Mesenchymal stem cell (in vitro differentiated cells and primary cell): ENCODE results near the gene IFNAR1.

ENCODE experiments used
- DNase-seq: peaks from one replicate; pipeline ENCODE4 v3.0.0-alpha.2; 2013
- H2AFZ ChIP-seq: one replicate; pipeline ENCODE4 v1.6.1; 2013; ENCODE audit warnings: low read depth, mild to moderate bottlenecking, control low read depth, inconsistent platforms, low read length, moderate library complexity
- H2AK5ac ChIP-seq: 2 replicates; pipeline ENCODE4 v1.6.1; 2013; ENCODE audit warnings: low read length, moderate library complexity, mild to moderate bottlenecking, inconsistent platforms; ENCODE audit not compliant: severe bottlenecking
- H2BK120ac ChIP-seq: one replicate; pipeline ENCODE4 v1.6.1; 2013; ENCODE audit warnings: low read depth, mild to moderate bottlenecking, inconsistent platforms, low read length, moderate library complexity
- H2BK12ac ChIP-seq, 2 experiments: one replicate each; pipeline ENCODE4 v1.6.1; 2013; ENCODE audit warnings: inconsistent platforms in 2 of 2, low read length in 2 of 2, mild to moderate bottlenecking in 2 of 2, moderate library complexity in 2 of 2, control low read depth in 1 of 2
- H2BK15ac ChIP-seq: one replicate; pipeline ENCODE4 v1.6.1; 2013; ENCODE audit warnings: mild to moderate bottlenecking, low read depth, inconsistent platforms; ENCODE audit not compliant: poor library complexity, severe bottlenecking
- H2BK5ac ChIP-seq: 2 replicates; pipeline ENCODE4 v1.6.1; 2013; ENCODE audit warnings: low read depth, mild to moderate bottlenecking, low read length, control low read depth, inconsistent platforms; ENCODE audit not compliant: poor library complexity, severe bottlenecking
- H3K14ac ChIP-seq, 2 experiments: one replicate each; pipeline ENCODE4 v1.6.1; 2013; ENCODE audit warnings: inconsistent platforms in 2 of 2, low read length in 2 of 2, control low read depth in 1 of 2, mild to moderate bottlenecking in 1 of 2, moderate library complexity in 1 of 2
- H3K18ac ChIP-seq, 2 experiments: one replicate each; pipeline ENCODE4 v1.6.1; 2013; ENCODE audit warnings: inconsistent platforms in 2 of 2, low read length in 2 of 2, control low read depth in 1 of 2, low read depth in 1 of 2, mild to moderate bottlenecking in 1 of 2
- H3K23ac ChIP-seq, 2 experiments: one replicate each; pipeline ENCODE4 v1.6.1; 2013; ENCODE audit warnings: inconsistent platforms in 2 of 2, low read length in 2 of 2, mild to moderate bottlenecking in 2 of 2, moderate library complexity in 2 of 2, control low read depth in 1 of 2
- H3K27ac ChIP-seq: 2 replicates; pipeline ENCODE4 v1.5.1; 2013; ENCODE audit warnings: mild to moderate bottlenecking, moderate library complexity, low read length, control low read depth, inconsistent platforms; ENCODE audit not compliant: poor library complexity, severe bottlenecking
- H3K27me3 ChIP-seq, 2 experiments: 2 replicates each; pipeline versions ENCODE4 v1.6.1 to v1.7.0; 2013; ENCODE audit warnings: low read length in 2 of 2, mild to moderate bottlenecking in 2 of 2, moderate library complexity in 2 of 2, control low read depth in 1 of 2, inconsistent platforms in 1 of 2; ENCODE audit not compliant: control insufficient read depth in 1 of 2, insufficient read depth in 1 of 2
- H3K36me3 ChIP-seq, 2 experiments: 2 replicates each; pipeline versions ENCODE4 v1.6.1 to v1.7.0; 2013; ENCODE audit warnings: low read length in 2 of 2, control low read depth in 1 of 2, inconsistent platforms in 1 of 2, low read depth in 1 of 2, mild to moderate bottlenecking in 1 of 2; ENCODE audit not compliant: insufficient read depth in 2 of 2, control insufficient read depth in 1 of 2
- H3K4ac ChIP-seq, 2 experiments: one replicate each; pipeline ENCODE4 v1.6.1; 2013; ENCODE audit warnings: inconsistent platforms in 2 of 2, low read length in 2 of 2, mild to moderate bottlenecking in 2 of 2, moderate library complexity in 2 of 2, control low read depth in 1 of 2, low read depth in 1 of 2
- H3K4me1 ChIP-seq: 2 replicates; pipeline ENCODE4 v1.6.1; 2013; ENCODE audit warnings: low read depth, low read length, control low read depth; ENCODE audit not compliant: control insufficient read depth, insufficient read depth
- H3K4me2 ChIP-seq: 2 replicates; pipeline ENCODE4 v1.6.1; 2013; ENCODE audit warnings: low read length, mild to moderate bottlenecking, inconsistent platforms; ENCODE audit not compliant: poor library complexity, severe bottlenecking
- H3K4me3 ChIP-seq, 2 experiments: 2 replicates each; pipeline versions ENCODE4 v1.5.1 to v1.7.0; 2013; ENCODE audit warnings: low read length in 2 of 2, mild to moderate bottlenecking in 2 of 2, control low read depth in 1 of 2, low read depth in 1 of 2; ENCODE audit not compliant: insufficient read depth in 1 of 2
- H3K79me1 ChIP-seq: replicated peaks from 2 replicates; pipeline ENCODE4 v1.6.1; 2013; ENCODE audit warnings: mild to moderate bottlenecking, control low read depth, low read length, inconsistent platforms; ENCODE audit not compliant: poor library complexity, severe bottlenecking
- H3K9ac ChIP-seq: 2 replicates; pipeline ENCODE4 v1.7.0; 2013; ENCODE audit warnings: mild to moderate bottlenecking, low read length, moderate library complexity
- H3K9me3 ChIP-seq: 2 replicates; pipeline ENCODE4 v1.7.0; 2013; ENCODE audit warnings: mild to moderate bottlenecking, low read length; ENCODE audit not compliant: control insufficient read depth
- H4K8ac ChIP-seq: one replicate; pipeline ENCODE4 v1.6.1; 2013; ENCODE audit warnings: inconsistent platforms, mild to moderate bottlenecking, low read length, moderate library complexity
- H4K91ac ChIP-seq: one replicate; pipeline ENCODE4 v1.6.1; 2013; ENCODE audit warnings: mild to moderate bottlenecking, low read length, inconsistent platforms
- WGBS: methylation state at CpG from one replicate; pipeline ENCODE4 v1.1.7; 2013; ENCODE audit warnings: mixed read lengths; 5-methylcytosine and 5-hydroxymethylcytosine counted together

Gene IFNAR1

GRCh38 chr21:33339918-33340317 lies 15.1 kb downstream of the IFNAR1 start:
- Histone ChIP-seq H3K4me1 (no peaks in the 10 kb centered on the region), H3K27ac (no peak overlapping the region), H3K4me2 (no peak overlapping the region), H2BK12ac (no peak overlapping the region), H2BK5ac (no peak overlapping the region), H4K8ac (no peak overlapping the region), H2AFZ (no peak overlapping the region), H3K14ac (no peak overlapping the region), H3K9me3 (no peaks in the 10 kb centered on the region), H3K23ac (no peak overlapping the region), H3K79me1 (peaks cover 11% of the 10 kb centered on the region), H2BK120ac (no peak overlapping the region), H3K27me3 (no peaks in the 10 kb centered on the region), H4K91ac (no peak overlapping the region), H3K18ac (no peak overlapping the region), H3K4me3 (no peak overlapping the region), H2BK15ac (no peak overlapping the region), H3K9ac (no peak overlapping the region), H3K4ac (no peak overlapping the region), H2AK5ac (no peak overlapping the region), H3K36me3 (peaks cover 6 to 47% of the 10 kb centered on the region in 2 experiments)
- peak; percentile 27 for DNase-seq
- 79% methylated on average over 2 of the region's 2 CpGs for whole genome bisulfite sequencing

GRCh38 chr21:33345751-33346238 lies 21.0 kb downstream of the IFNAR1 start:
- 94% methylated on average over 4 of the region's 5 CpGs for WGBS
- no peak overlapping the region for H3K14ac ChIP-seq
- H3K18ac ChIP-seq, result no peak overlapping the region

GRCh38 chr21:33348706-33349105 lies 23.9 kb downstream of the IFNAR1 start:
- no peaks in the 10 kb centered on the region for H3K27me3 ChIP-seq
- no peak overlapping the region for H3K27ac ChIP-seq
- peaks cover 2% of the 10 kb centered on the region for H3K4me1 ChIP-seq
- H3K4me3 ChIP-seq, result no peak overlapping the region
- H2AK5ac ChIP-seq, result no peak overlapping the region
- no peak overlapping the region for H3K18ac ChIP-seq
- H4K91ac ChIP-seq, result no peak overlapping the region
- H3K23ac ChIP-seq, result no peak overlapping the region
- H2AFZ ChIP-seq, result no peak overlapping the region
- no peak overlapping the region for H2BK120ac ChIP-seq
- H3K36me3 ChIP-seq, result peaks cover 11 to 71% of the 10 kb centered on the region in 2 experiments
- 100% methylated on average over 2 of the region's 3 CpGs for WGBS
- H2BK12ac ChIP-seq, result no peak overlapping the region
- H3K4me2 ChIP-seq, result no peak overlapping the region
- H3K9ac ChIP-seq, result no peak overlapping the region
- H3K79me1 ChIP-seq, result peaks cover 9% of the 10 kb centered on the region
- H3K14ac ChIP-seq, result no peak overlapping the region
- no peak overlapping the region for H3K4ac ChIP-seq
- H4K8ac ChIP-seq, result no peak overlapping the region
- H2BK15ac ChIP-seq, result no peak overlapping the region
- no peaks in the 10 kb centered on the region for H3K9me3 ChIP-seq
- no peak overlapping the region for H2BK5ac ChIP-seq
- DNase-seq, result no peak

More at GRCh38 chr21:33345751-33346238, 21.0 kb downstream of the IFNAR1 start:
- Histone ChIP-seq H2BK12ac (no peak overlapping the region), H3K9me3 (no peaks in the 10 kb centered on the region), H3K9ac (no peak overlapping the region), H3K4me2 (no peak overlapping the region), H3K27ac (no peak overlapping the region), H3K4me1 (peaks cover 2% of the 10 kb centered on the region), H3K36me3 (peaks cover 11 to 71% of the 10 kb centered on the region in 2 experiments), H2AK5ac (no peak overlapping the region), H3K4me3 (no peak overlapping the region), H3K79me1 (peaks cover 9% of the 10 kb centered on the region), H2BK5ac (no peak overlapping the region), H3K27me3 (no peaks in the 10 kb centered on the region), H3K4ac (no peak overlapping the region), H4K91ac (no peak overlapping the region), H2AFZ (no peak overlapping the region), H2BK120ac (no peak overlapping the region), H2BK15ac (no peak overlapping the region), H4K8ac (no peak overlapping the region), H3K23ac (no peak overlapping the region)
- no peak for DNase-seq

GRCh38 chr21:33350676-33351075 lies 25.9 kb downstream of the IFNAR1 start:
- H3K36me3 ChIP-seq, result peaks cover 9 to 66% of the 10 kb centered on the region in 2 experiments
- H3K9ac ChIP-seq, result no peak overlapping the region
- H2AFZ ChIP-seq, result no peak overlapping the region
- no peaks in the 10 kb centered on the region for H3K27me3 ChIP-seq
- peaks cover 9% of the 10 kb centered on the region for H3K79me1 ChIP-seq
- H2BK15ac ChIP-seq, result no peak overlapping the region
- H3K4me2 ChIP-seq, result no peak overlapping the region
- H2BK12ac ChIP-seq, result no peak overlapping the region
- WGBS, result 100% methylated on average over 1 of the region's 3 CpGs
- no peak overlapping the region for H2BK5ac ChIP-seq
- DNase-seq, result no peak
- no peak overlapping the region for H3K4me3 ChIP-seq
- H3K4ac ChIP-seq, result no peak overlapping the region
- no peak overlapping the region for H2AK5ac ChIP-seq
- no peak overlapping the region for H3K23ac ChIP-seq
- H3K4me1 ChIP-seq, result peaks cover 2% of the 10 kb centered on the region
- no peak overlapping the region for H3K18ac ChIP-seq
- H2BK120ac ChIP-seq, result no peak overlapping the region
- no peaks in the 10 kb centered on the region for H3K9me3 ChIP-seq
- H3K14ac ChIP-seq, result no peak overlapping the region
- H3K27ac ChIP-seq, result no peak overlapping the region
- no peak overlapping the region for H4K91ac ChIP-seq
- H4K8ac ChIP-seq, result no peak overlapping the region
